ENCODE data around the gene ITPR1. TPM values are rescaled to one million over a fixed set of nuclear protein-coding genes. Genes with fewer than 3 reads are reported as not detected.

Gene ITPR1
- total RNA-seq, 2 donors from 2014 or later, result 5.9 TPM

GRCh38 chr3:4698125-4698821, 205.1 kb downstream of the ITPR1 start:
- no peaks in the 10 kb centered on the region for H3K36me3 Mint-ChIP-seq (ENCODE audit: low read depth)
- no peak overlapping the region for H3K27ac Mint-ChIP-seq
- Histone ChIP-seq H3K4me1 (ENCODE audit: control insufficient read depth, insufficient read depth, low read length) (no peaks in the 10 kb centered on the region), H3K9me3 (ENCODE audit: control insufficient read depth, low read length) (no peaks in the 10 kb centered on the region), H3K27me3 (ENCODE audit: control insufficient read depth, insufficient read depth, low read length, poor library complexity, severe bottlenecking) (no peaks in the 10 kb centered on the region), H3K9ac (ENCODE audit: extremely low read depth, low read length, poor library complexity, severe bottlenecking) (no peak overlapping the region), H3K36me3 (ENCODE audit: control insufficient read depth, insufficient read depth, low read length) (no peaks in the 10 kb centered on the region), H3K4me3 (ENCODE audit: low read length) (no peak overlapping the region), H3K27ac (ENCODE audit: low read depth, low read length) (no peak overlapping the region)
- H3K4me1 Mint-ChIP-seq, result no peaks in the 10 kb centered on the region
- 98 to 100% methylated on average over 2 to 3 of the region's 3 CpGs for WGBS, 2 experiments (ENCODE audit: insufficient coverage in 1 of 2, insufficient read length in 1 of 2)
- H3K4me3 Mint-ChIP-seq, result no peak overlapping the region
- DNase-seq, result no peak
- TF ChIP-seq CTCF (conservative IDR thresholded peaks at IDR 0.05), result no peak
- no peaks in the 10 kb centered on the region for H3K9me3 Mint-ChIP-seq
- H3K27me3 Mint-ChIP-seq (ENCODE audit: insufficient read depth), result no peaks in the 10 kb centered on the region

DNA sequence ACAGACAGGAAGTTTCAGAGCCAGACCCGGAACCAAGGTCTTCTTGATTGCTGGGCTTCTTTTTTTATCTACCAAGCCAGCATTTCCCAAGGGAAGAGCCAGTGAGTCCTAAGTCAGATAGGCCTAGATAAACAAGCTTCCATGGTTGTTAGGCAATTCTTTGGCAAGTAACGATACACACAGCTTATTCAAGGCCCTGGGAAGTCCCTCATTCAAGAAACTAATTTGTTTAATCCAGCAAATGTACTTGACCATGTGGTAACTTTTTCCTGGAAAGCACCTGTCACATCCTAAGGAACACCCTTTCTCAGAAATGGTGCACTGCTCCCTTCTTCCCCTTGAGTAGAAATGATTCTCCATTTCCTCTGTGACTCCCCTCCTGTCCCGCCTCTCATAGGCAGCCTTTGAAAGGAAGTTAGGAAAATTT, 209.9 kb downstream of the ITPR1 start:
- DNase-seq, result no peak
- Histone ChIP-seq H3K27ac (ENCODE audit: low read depth, low read length) (no peak overlapping the region), H3K9me3 (ENCODE audit: control insufficient read depth, low read length) (no peaks in the 10 kb centered on the region), H3K4me3 (ENCODE audit: low read length) (no peak overlapping the region), H3K27me3 (ENCODE audit: control insufficient read depth, insufficient read depth, low read length, poor library complexity, severe bottlenecking) (no peaks in the 10 kb centered on the region), H3K36me3 (ENCODE audit: control insufficient read depth, insufficient read depth, low read length) (no peaks in the 10 kb centered on the region), H3K9ac (ENCODE audit: extremely low read depth, low read length, poor library complexity, severe bottlenecking) (no peak overlapping the region), H3K4me1 (ENCODE audit: control insufficient read depth, insufficient read depth, low read length) (no peaks in the 10 kb centered on the region)
- 92% methylated on average over 3 of the region's 3 CpGs for WGBS, 2 experiments (ENCODE audit: insufficient coverage in 1 of 2, insufficient read length in 1 of 2)
- Mint-ChIP-seq H3K27ac (no peak overlapping the region), H3K4me1 (no peaks in the 10 kb centered on the region), H3K36me3 (ENCODE audit: low read depth) (no peaks in the 10 kb centered on the region), H3K27me3 (ENCODE audit: insufficient read depth) (no peaks in the 10 kb centered on the region), H3K4me3 (no peak overlapping the region), H3K9me3 (no peaks in the 10 kb centered on the region)
- no peak for TF ChIP-seq CTCF (conservative IDR thresholded peaks at IDR 0.05)

DNA sequence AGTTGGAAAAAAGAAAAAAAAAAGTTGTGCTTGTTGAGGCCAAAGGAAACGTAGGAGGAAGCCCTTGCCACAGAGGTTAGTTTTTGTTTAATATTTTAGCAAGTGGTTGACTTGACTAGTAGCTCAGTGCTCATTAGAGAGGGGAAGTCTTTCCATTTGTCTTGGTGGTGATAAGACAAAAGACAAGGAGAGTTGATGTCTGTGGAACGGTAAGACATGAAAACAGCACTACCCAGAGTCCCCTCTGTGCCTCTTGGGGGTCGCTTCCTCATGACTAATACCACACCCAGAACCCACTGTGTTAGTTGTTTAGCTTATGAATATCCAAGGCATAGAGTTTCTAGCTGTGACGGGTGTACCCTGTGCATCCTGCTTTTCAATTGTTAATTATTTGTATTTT, 211.4 kb downstream of the ITPR1 start:
- H3K4me3 Mint-ChIP-seq, result no peak overlapping the region
- DNase-seq, result no peak
- Histone ChIP-seq H3K9ac (ENCODE audit: extremely low read depth, low read length, poor library complexity, severe bottlenecking) (no peak overlapping the region), H3K27me3 (ENCODE audit: control insufficient read depth, insufficient read depth, low read length, poor library complexity, severe bottlenecking) (no peaks in the 10 kb centered on the region), H3K27ac (ENCODE audit: low read depth, low read length) (no peak overlapping the region), H3K4me1 (ENCODE audit: control insufficient read depth, insufficient read depth, low read length) (no peaks in the 10 kb centered on the region), H3K9me3 (ENCODE audit: control insufficient read depth, low read length) (no peaks in the 10 kb centered on the region), H3K36me3 (ENCODE audit: control insufficient read depth, insufficient read depth, low read length) (no peaks in the 10 kb centered on the region), H3K4me3 (ENCODE audit: low read length) (no peak overlapping the region)
- H3K27ac Mint-ChIP-seq, result no peak overlapping the region
- no peaks in the 10 kb centered on the region for H3K9me3 Mint-ChIP-seq
- H3K36me3 Mint-ChIP-seq (ENCODE audit: low read depth), result no peaks in the 10 kb centered on the region
- WGBS, 2 experiments (ENCODE audit: insufficient coverage in 1 of 2, insufficient read length in 1 of 2), result 90 to 100% methylated on average over 1 to 3 of the region's 4 CpGs
- TF ChIP-seq CTCF (conservative IDR thresholded peaks at IDR 0.05), result no peak
- H3K27me3 Mint-ChIP-seq (ENCODE audit: insufficient read depth), result no peaks in the 10 kb centered on the region
- H3K4me1 Mint-ChIP-seq, result no peaks in the 10 kb centered on the region
